Epithelial cell of proximal tubule (primary cell): Measurements from ENCODE around the gene SPATA6L. TPM values are rescaled to one million over a fixed set of nuclear protein-coding genes. Genes with fewer than 3 reads are reported as not detected.

Experiments used
- DNase-seq: peaks from one replicate; pipeline ENCODE4 v3.0.0-alpha.2; 2011; ENCODE audit warnings: low read depth
- H3K4me3 ChIP-seq: 2 replicates; pipeline ENCODE4 v1.5.1; 2011; ENCODE audit warnings: low read depth, mild to moderate bottlenecking, low read length
- total RNA-seq: library from RNA; depleted of rRNA; stranded (reverse); fragments of >200 nt; gene quantifications from 2 replicates; pipeline ENCODE4 v1.2.3, GENCODE V29; 2015
- TF ChIP-seq, protein P1 (sequence below): conservative IDR thresholded peaks from 2 replicates; pipeline ENCODE4 v1.5.1; 2012; ENCODE audit warnings: low read depth, mild to moderate bottlenecking, low read length

The SPATA6L gene
- total RNA-seq, 1 donor from 2014 or later, result 0.92 TPM

DNA sequence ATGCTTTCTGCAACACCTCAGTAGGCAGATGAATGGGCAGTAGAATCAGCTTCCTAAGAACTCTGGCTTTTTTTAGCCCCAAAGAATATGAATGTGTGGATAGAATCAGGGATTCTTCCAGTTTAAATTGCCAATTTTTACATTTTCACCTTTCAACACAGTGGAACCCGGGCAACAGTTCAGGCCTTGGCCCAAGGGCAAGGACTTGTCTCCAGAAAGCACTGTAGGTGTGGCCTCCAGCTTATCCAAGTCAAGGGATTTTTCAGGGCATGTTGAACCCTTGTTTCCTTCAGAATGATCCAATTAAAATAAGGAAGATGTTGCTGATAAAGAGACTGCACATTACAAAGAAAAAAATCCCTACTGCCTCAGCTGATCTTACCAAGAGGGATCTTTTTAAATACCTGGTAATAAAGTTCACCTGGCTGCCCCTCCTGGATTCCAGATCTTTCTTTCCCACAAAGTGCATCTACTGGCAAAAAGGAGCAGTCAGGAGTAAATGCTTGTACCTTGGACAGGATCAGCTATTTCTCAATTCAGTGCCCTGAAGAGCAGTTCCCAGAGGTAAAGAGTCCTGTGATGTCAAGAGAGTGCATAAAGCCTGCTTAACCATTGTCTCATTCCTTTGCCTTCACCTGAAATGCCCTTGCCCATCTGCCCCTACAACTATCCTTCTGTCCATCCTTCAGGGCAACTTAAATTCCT lies 84.3 kb downstream of the SPATA6L start:
- TF ChIP-seq, protein P1, sequence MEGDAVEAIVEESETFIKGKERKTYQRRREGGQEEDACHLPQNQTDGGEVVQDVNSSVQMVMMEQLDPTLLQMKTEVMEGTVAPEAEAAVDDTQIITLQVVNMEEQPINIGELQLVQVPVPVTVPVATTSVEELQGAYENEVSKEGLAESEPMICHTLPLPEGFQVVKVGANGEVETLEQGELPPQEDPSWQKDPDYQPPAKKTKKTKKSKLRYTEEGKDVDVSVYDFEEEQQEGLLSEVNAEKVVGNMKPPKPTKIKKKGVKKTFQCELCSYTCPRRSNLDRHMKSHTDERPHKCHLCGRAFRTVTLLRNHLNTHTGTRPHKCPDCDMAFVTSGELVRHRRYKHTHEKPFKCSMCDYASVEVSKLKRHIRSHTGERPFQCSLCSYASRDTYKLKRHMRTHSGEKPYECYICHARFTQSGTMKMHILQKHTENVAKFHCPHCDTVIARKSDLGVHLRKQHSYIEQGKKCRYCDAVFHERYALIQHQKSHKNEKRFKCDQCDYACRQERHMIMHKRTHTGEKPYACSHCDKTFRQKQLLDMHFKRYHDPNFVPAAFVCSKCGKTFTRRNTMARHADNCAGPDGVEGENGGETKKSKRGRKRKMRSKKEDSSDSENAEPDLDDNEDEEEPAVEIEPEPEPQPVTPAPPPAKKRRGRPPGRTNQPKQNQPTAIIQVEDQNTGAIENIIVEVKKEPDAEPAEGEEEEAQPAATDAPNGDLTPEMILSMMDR, result no peak

DNA sequence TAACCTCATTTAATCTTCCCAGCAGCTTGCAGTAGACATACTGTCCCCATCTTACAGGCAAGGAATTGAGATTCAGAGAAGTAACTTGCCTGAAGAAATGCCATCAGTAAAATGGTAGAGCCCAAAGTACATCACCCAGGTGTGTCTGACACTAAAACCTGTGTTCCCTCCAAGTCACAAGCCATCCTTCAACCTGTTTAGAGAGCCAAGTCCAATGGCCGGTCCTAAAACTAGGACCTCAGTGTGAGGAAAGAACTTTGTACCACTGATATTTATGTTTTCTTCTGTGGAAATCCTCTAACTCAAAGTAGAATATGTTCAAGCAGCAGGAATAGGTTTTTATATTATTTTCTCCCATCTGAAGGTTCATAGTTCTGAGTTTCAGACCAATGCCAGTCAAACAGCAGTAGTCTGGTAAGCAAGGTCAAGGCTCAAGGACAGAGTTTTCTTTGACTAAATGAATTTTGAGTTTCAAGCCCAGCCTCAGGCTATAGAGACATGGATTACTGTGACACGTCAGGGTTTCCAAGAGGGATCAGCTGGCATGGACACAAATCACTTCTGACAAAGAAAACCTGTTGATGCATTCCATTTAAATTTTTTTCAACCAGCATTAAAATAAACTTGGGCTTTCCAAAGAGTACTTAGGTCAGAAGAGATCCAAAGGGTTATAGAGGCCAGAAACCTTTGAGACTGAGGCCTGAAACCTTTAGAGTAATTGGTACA lies 85.1 kb downstream of the SPATA6L start:
- TF ChIP-seq, protein P1, result no peak
- no peak overlapping the region for H3K4me3 ChIP-seq
- no peak for DNase-seq

More for the DNA sequence above, 84.3 kb downstream of the SPATA6L start:
- DNase-seq, result no peak
- H3K4me3 ChIP-seq, result no peak overlapping the region

DNA sequence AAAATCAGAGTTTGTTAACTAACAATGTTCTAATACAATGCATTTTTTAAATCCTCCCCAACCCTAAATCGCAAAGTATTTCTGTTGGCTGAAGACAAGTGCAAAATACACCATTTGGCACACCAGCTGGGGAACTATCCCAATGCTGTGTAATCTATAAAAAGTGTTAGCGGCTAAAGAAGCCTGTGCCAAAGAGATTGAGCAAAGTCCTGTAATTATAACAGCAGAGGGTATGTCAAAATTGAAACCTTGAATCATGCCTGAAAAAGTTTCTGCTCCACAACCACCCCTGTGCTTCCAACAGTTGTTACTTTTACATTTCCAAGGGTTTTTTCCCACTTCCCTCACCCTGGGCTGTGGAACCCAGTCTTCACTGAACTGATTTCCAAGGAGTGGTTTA lies 87.3 kb downstream of the SPATA6L start:
- TF ChIP-seq, protein P1, result no peak
- DNase-seq, result no peak
- H3K4me3 ChIP-seq, result no peak overlapping the region

DNA sequence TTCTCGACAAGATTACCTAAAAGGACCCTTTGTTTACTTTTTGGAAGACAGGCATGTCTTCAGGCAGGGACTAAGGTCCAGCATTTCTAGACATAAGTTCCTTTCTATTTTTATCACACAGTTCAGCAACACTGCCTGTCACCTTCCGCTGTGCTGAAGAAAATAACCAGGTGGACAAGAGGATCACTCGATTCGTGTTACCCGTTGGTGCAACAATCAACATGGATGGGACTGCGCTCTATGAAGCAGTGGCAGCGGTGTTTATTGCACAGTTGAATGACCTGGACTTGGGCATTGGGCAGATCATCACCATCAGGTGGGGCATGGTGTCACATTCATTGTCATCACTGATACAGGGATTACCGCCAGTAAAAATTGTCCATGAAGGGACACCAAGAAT lies 89.8 kb downstream of the SPATA6L start:
- TF ChIP-seq, protein P1, result no peak
- no peak for DNase-seq

DNA sequence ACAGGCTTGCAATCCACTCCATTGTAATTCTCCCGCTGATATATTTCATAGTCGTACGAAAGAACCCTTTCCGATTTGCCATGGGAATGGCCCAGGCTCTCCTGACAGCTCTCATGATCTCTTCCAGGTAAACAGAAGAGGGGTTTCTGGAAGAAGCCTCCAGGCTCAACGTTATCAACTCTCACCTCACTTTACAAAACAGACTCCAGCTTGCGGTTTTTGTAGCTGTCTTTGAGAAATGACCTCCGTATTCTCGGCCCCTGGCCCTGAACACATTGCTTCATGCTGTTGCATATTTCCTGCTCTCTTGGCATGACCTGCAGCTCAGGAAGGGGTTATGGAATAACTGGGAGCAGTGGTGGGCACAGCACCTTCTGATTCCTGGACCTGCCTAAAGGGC lies 90.3 kb downstream of the SPATA6L start:
- no peak for DNase-seq
- H3K4me3 ChIP-seq, result no peak overlapping the region
- TF ChIP-seq, protein P1, result no peak

More for the DNA sequence above, 89.8 kb downstream of the SPATA6L start:
- no peak overlapping the region for H3K4me3 ChIP-seq

DNA sequence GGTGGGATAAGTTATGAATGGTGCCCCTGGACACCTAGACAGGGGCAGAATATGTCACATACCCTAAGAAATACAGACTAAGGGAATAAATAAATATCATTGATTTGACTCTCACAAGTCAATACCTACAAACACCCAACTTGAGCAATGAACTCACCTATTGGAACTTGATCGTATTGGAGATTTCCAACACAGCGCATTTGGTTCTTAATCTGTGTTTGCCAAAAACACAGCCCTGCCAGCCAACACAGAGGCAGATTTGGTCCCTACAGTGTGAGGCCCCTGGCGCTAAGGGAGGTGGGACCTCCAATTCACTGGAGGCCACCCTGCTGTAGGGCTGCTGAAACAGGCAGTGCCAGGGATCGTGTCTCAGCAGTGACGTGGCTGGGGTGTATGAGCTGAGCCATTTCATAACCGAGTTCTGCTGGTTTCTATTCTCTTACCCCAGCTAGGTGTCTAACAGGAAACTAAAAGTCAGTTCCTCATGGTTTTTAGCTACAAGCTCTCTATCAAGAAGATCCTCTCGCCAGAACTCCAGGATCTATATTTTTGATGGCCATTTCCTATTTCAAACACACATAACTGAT lies 91.5 kb downstream of the SPATA6L start:
- TF ChIP-seq, protein P1, result no peak

More for the DNA sequence above, 91.5 kb downstream of the SPATA6L start:
- H3K4me3 ChIP-seq, result no peak overlapping the region
- DNase-seq, result no peak
